Spleen (tissue), 11 donors: ENCODE data around the gene ABCA7. TPM values are rescaled to one million over a fixed set of nuclear protein-coding genes. Genes with fewer than 3 reads are reported as not detected.

Experiments
- DNase-seq: peaks from one replicate; pipeline ENCODE4 v3.0.0-alpha.2; 2020
- H3K27ac ChIP-seq, 8 donors: fragments of 200-600 bp; sonication (generic) in 7 of 8; 1 replicate in 4 of 8; 2 replicates in 4 of 8; pipeline versions ENCODE4 v1.5.0 to v1.8.0; 2016 to 2021; ENCODE audit warnings: inconsistent platforms in 4 of 8, mild to moderate bottlenecking in 4 of 8, moderate library complexity in 1 of 8
- H3K27me3 ChIP-seq, 7 donors: fragments of 200-600 bp; sonication (generic) in 6 of 7; replicated peaks in 1 of 7; 1 replicate in 4 of 7; 2 replicates in 3 of 7; pipeline versions ENCODE4 v1.5.0 to v1.8.0; 2016 to 2021; ENCODE audit warnings: inconsistent platforms in 3 of 7, mild to moderate bottlenecking in 1 of 7
- H3K36me3 ChIP-seq, 6 donors: fragments of 200-600 bp; sonication (generic) in 5 of 6; 1 replicate in 4 of 6; 2 replicates in 2 of 6; pipeline versions ENCODE4 v1.5.0 to v1.8.0; 2016 to 2021; ENCODE audit warnings: inconsistent platforms in 2 of 6
- H3K4me1 ChIP-seq, 6 donors: fragments of 200-600 bp; sonication (generic) in 5 of 6; 1 replicate in 3 of 6; 2 replicates in 3 of 6; pipeline versions ENCODE4 v1.5.0 to v1.8.0; 2016 to 2021; ENCODE audit warnings: inconsistent platforms in 3 of 6
- H3K4me3 ChIP-seq, 8 donors: fragments of 200-600 bp; sonication (generic) in 7 of 8; 1 replicate in 4 of 8; 2 replicates in 4 of 8; pipeline versions ENCODE4 v1.5.0 to v1.8.0; 2016 to 2021; ENCODE audit warnings: inconsistent platforms in 4 of 8, mild to moderate bottlenecking in 4 of 8, moderate library complexity in 2 of 8
- H3K9me3 ChIP-seq, 8 donors: fragments of 200-600 bp; sonication (generic) in 7 of 8; 1 replicate in 4 of 8; 2 replicates in 4 of 8; pipeline versions ENCODE4 v1.5.0 to v1.8.0; 2016 to 2021; ENCODE audit warnings: inconsistent platforms in 4 of 8
- POLR2A ChIP-seq, 3 donors: fragments of 450-650 bp; IDR thresholded peaks; one replicate each; pipeline ENCODE4 v1.5.1; 2017; ENCODE audit warnings: antibody characterized with exemption in 3 of 3, mild to moderate bottlenecking in 1 of 3
- POLR2AphosphoS5 ChIP-seq, 3 donors: sonication (generic); formaldehyde crosslinking; IDR thresholded peaks; one replicate each; pipeline ENCODE4 v1.5.1; 2017; ENCODE audit warnings: antibody characterized with exemption in 3 of 3
- WGBS, 5 donors: extraction: QIAGEN DNeasy Blood & Tissue Kit in 3 of 5; methylation state at CpG; one replicate each; pipeline versions ENCODE4 v1.1.5 to v1.1.7; 2013 to 2018; 5-methylcytosine and 5-hydroxymethylcytosine counted together
- intact Hi-C: fragments of 100-400 bp; cut with DNase I; formaldehyde crosslinking; loops from one replicate; pipeline ENCODE4 v1.15.0; 2023; ENCODE audit warnings: low total_unique reads
- polyA plus RNA-seq, 3 donors: library from polyadenylated mRNA; stranded (reverse); fragments of 200-250 nt; gene quantifications; one replicate each; pipeline ENCODE4 v1.2.1, GENCODE V29; 2013
- total RNA-seq, 7 donors: library from RNA; depleted of rRNA in 3 of 7; stranded (reverse); fragments of >200 nt in 3 of 7; fragmentation: NEBNext Ultra II Directional in 4 of 7; extraction: Animal tissue kit (Norgen Biotek cat#: 25700) in 4 of 7; gene quantifications; one replicate each; pipeline versions ENCODE4 v1.1.0 to v1.2.1, GENCODE V29; 2016 to 2021
- TF ChIP-seq, protein P1 (sequence below), 11 experiments: fragments of 200-600 bp in 7 of 11; fragments of 450-650 bp in 4 of 11; sonication (generic) in 4 of 11; IDR thresholded peaks in 8 of 11; conservative IDR thresholded peaks in 3 of 11; 1 replicate in 7 of 11; 2 replicates in 4 of 11; pipeline versions ENCODE4 v1.4.0 to v1.8.0; 2016 to 2021; ENCODE audit warnings: antibody characterized with exemption in 11 of 11, inconsistent platforms in 4 of 11, mild to moderate bottlenecking in 1 of 11
- donor health status: healthy with polysubstance abuse.
- donor health status: DM: no; HTN: no; CAD: no; lungs with moderate emphysema.
- donor health status: DM: no; HTN: no; CAD: no.
- donor health status: Bipolar disorder and iron deficiency.
- donor health status: healthy.
- donor health status: DM: no; HTN: no; CAD: no.
- donor health status: DM: yes; HTN: yes; CAD: no.

The ABCA7 gene
- total and polyA plus RNA-seq, 10 donors, result 64.6 to 197 (median 102) TPM

- Histone ChIP-seq H3K27me3 (peaks cover 0 to 22% (median under 1%) of the 10 kb centered on the region in 7 donors), H3K27ac (no peak overlapping the region), H3K4me3 (no peak overlapping the region), H3K4me1 (peaks cover 0 to 22% (median 2%) of the 10 kb centered on the region in 6 donors), H3K9me3 (no peaks in the 10 kb centered on the region), H3K36me3 (peaks cover 3 to 58% (median 44%) of the 10 kb centered on the region in 6 donors)
- DNase-seq, result no peak
- TF ChIP-seq POLR2A (IDR thresholded peaks at IDR 0.05) (no peak), POLR2AphosphoS5 (IDR thresholded peaks at IDR 0.05) (peak in 1 of 3 donors; percentile 49)
- TF ChIP-seq, protein P1, sequence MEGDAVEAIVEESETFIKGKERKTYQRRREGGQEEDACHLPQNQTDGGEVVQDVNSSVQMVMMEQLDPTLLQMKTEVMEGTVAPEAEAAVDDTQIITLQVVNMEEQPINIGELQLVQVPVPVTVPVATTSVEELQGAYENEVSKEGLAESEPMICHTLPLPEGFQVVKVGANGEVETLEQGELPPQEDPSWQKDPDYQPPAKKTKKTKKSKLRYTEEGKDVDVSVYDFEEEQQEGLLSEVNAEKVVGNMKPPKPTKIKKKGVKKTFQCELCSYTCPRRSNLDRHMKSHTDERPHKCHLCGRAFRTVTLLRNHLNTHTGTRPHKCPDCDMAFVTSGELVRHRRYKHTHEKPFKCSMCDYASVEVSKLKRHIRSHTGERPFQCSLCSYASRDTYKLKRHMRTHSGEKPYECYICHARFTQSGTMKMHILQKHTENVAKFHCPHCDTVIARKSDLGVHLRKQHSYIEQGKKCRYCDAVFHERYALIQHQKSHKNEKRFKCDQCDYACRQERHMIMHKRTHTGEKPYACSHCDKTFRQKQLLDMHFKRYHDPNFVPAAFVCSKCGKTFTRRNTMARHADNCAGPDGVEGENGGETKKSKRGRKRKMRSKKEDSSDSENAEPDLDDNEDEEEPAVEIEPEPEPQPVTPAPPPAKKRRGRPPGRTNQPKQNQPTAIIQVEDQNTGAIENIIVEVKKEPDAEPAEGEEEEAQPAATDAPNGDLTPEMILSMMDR (IDR thresholded peaks at IDR 0.05 in 8 of 11, conservative IDR thresholded peaks at IDR 0.05 in 3 of 11), result no peak
- intact Hi-C loops, result no loop called here
- 90 to 94% (median 93%) methylated on average over 13 to 73 of the region's 73 CpGs for WGBS, 5 donors
Measured at GRCh38 chr19:1007399-1008251, 32.3 kb upstream of the ABCA7 start.

- Histone ChIP-seq H3K4me3 (peak overlapping the region in 1 of 8 donors; percentile 1), H3K36me3 (peaks cover 3 to 66% (median 51%) of the 10 kb centered on the region in 6 donors), H3K27ac (peak overlapping the region in 6 of 8 donors; percentile 53 to 78 (median 65)), H3K27me3 (peaks cover 0 to 13% (median 0%) of the 10 kb centered on the region in 7 donors), H3K4me1 (peaks cover 0 to 30% (median 6%) of the 10 kb centered on the region in 6 donors), H3K9me3 (no peaks in the 10 kb centered on the region)
- peak in 1 of 3 donors; percentile 53 for TF ChIP-seq POLR2AphosphoS5 (IDR thresholded peaks at IDR 0.05)
- TF ChIP-seq, protein P1 (IDR thresholded peaks at IDR 0.05 in 8 of 11, conservative IDR thresholded peaks at IDR 0.05 in 3 of 11), result no peak
- no peak for DNase-seq
- intact Hi-C loops, result no loop called here
- 91 to 93% (median 92%) methylated on average over 21 to 45 of the region's 45 CpGs for WGBS, 5 donors
Measured at GRCh38 chr19:1008268-1009040, 31.5 kb upstream of the ABCA7 start.

DNA sequence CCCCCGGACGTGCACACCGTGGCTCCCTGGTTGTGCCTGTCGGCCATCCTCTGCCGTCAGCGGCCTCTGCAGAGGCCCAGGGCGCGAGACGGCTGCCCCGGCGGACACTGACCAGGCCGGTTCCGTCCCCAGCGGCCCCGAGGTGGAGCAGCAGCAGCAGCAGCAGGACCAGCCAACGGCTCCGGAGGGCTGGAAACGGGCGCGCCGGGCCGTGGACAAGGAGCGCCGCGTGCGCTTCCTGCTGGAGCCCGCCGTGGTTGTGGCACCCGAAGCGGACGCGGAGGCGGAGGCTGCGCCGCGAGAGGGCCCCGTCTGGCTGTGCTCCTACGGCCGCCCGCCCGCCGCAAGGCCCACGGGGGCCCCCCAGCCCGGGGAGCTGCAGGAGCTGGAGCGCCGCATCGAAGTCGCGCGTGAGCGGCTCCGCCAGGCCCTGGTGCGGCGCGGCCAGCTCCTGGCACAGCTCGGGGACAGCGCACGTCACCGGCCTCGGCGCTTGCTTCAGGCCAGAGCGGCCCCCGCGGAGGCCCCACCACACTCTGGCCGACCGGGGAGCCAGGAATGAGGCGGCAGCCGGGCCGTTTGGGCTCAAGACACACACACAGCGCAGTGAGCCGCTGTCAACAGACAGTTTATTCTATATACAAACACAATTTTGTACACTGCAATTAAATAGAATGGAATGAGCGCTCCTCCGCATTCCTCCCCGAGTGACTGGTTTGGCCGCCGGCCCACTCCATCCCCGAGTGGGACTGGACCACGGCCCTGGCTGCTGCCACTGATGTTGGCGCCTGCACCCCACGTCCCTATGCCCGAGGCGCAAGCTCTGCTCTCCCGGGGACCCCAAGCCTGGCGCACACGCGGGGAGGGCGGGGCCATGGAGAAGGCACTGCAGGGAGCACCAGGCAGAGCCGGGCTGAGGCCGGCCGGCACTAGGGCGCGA is 30.6 kb upstream of the ABCA7 start:
- intact Hi-C loops, result no loop called here
- Histone ChIP-seq H3K4me3 (peak overlapping the region in 1 of 8 donors; percentile 1), H3K27ac (peak overlapping the region in 7 of 8 donors; percentile 46 to 78 (median 63)), H3K27me3 (peaks cover 0 to 5% (median 0%) of the 10 kb centered on the region in 7 donors), H3K9me3 (no peaks in the 10 kb centered on the region), H3K36me3 (peaks cover 3 to 74% (median 59%) of the 10 kb centered on the region in 6 donors), H3K4me1 (peaks cover under 1 to 39% (median 14%) of the 10 kb centered on the region in 6 donors)
- no peak for DNase-seq
- TF ChIP-seq POLR2A (IDR thresholded peaks at IDR 0.05) (no peak), POLR2AphosphoS5 (IDR thresholded peaks at IDR 0.05) (peak; percentile 31 to 71 (median 35))
- TF ChIP-seq, protein P1 (IDR thresholded peaks at IDR 0.05 in 8 of 11, conservative IDR thresholded peaks at IDR 0.05 in 3 of 11), result no peak
- 76 to 96% (median 84%) methylated on average over 18 to 92 of the region's 92 CpGs for WGBS, 5 donors
